GM12891 (cell line): Measurements from ENCODE around the gene BMP2. TPM values are rescaled to one million over a fixed set of nuclear protein-coding genes. Genes with fewer than 3 reads are reported as not detected.

ENCODE experiments used
- DNase-seq: peaks from one replicate; pipeline ENCODE4 v3.0.0; 2011; ENCODE audit warnings: low spot score; ENCODE audit not compliant: insufficient read length
- FAIRE-seq: peaks from 2 replicates; lab custom pipeline; 2011; peaks lifted over from hg19 to GRCh38; lab: Jason Lieb, UNC
- PAX5 ChIP-seq: IDR thresholded peaks from 2 replicates; pipeline ENCODE4 v1.6.1; 2011; ENCODE audit warnings: low read length, moderate library complexity, mild to moderate bottlenecking; ENCODE audit not compliant: insufficient read depth, severe bottlenecking
- POLR2A ChIP-seq: IDR thresholded peaks from 2 replicates; pipeline ENCODE4 v1.6.1; 2011; ENCODE audit warnings: low read depth, low read length, control low read depth
- POLR2AphosphoS5 ChIP-seq: IDR thresholded peaks from 2 replicates; pipeline ENCODE4 v1.6.1; 2011; ENCODE audit warnings: low read depth, low read length, control low read depth
- POU2F2 ChIP-seq: IDR thresholded peaks from 2 replicates; pipeline ENCODE4 v1.6.1; 2011; ENCODE audit warnings: low read depth, mild to moderate bottlenecking, control low read depth, low read length, moderate library complexity
- SPI1 ChIP-seq: IDR thresholded peaks from 2 replicates; pipeline ENCODE4 v1.6.1; 2011; ENCODE audit warnings: low read depth, low read length, control low read depth
- TAF1 ChIP-seq: IDR thresholded peaks from 2 replicates; pipeline ENCODE4 v1.6.1; 2011; ENCODE audit warnings: low read depth, low read length, control low read depth
- polyA plus RNA-seq: library from polyadenylated mRNA; unstranded; fragments of >200 nt; gene quantifications from one replicate; pipeline ENCODE4 v1.2.1, GENCODE V29; 2012; ENCODE audit warnings: low read depth, missing spikeins, inconsistent platforms; ENCODE audit not compliant: missing spikeins

BMP2 gene
- polyA plus RNA-seq = not detected

DNA sequence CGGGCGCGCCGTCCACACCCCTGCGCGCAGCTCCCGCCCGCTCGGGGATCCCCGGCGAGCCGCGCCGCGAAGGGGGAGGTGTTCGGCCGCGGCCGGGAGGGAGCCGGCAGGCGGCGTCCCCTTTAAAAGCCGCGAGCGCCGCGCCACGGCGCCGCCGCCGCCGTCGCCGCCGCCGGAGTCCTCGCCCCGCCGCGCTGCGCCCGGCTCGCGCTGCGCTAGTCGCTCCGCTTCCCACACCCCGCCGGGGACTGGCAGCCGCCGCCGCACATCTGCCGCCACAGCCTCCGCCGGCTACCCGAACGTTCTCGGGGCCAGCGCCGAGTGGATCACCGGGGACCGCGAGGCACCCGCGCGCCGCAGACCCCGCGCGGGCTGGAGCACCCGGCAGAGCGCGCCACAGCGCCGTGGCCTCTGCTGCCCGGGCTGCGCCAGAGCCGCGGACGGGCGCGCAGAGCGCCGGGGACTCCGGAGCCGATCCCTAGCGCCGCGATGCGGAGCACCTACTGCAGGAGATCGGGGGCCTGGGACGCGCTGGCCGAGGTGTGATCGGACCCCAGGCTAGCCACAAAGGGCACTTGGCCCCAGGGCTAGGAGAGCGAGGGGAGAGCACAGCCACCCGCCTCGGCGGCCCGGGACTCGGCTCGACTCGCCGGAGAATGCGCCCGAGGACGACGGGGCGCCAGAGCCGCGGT, at the start of gene BMP2:
Gene BMP2, plus strand, starts transcription at position 151 of the 692 bp plus-strand sequence. CDS start 2,441 bp downstream, outside the sequence.
- FAIRE-seq = no peak
- no peak for TF ChIP-seq SPI1
- no peak for TF ChIP-seq TAF1
- TF ChIP-seq POLR2A = no peak
- TF ChIP-seq POU2F2 = no peak
- TF ChIP-seq PAX5 = no peak
- no peak for TF ChIP-seq POLR2AphosphoS5
- peak; percentile 37 for DNase-seq

DNA sequence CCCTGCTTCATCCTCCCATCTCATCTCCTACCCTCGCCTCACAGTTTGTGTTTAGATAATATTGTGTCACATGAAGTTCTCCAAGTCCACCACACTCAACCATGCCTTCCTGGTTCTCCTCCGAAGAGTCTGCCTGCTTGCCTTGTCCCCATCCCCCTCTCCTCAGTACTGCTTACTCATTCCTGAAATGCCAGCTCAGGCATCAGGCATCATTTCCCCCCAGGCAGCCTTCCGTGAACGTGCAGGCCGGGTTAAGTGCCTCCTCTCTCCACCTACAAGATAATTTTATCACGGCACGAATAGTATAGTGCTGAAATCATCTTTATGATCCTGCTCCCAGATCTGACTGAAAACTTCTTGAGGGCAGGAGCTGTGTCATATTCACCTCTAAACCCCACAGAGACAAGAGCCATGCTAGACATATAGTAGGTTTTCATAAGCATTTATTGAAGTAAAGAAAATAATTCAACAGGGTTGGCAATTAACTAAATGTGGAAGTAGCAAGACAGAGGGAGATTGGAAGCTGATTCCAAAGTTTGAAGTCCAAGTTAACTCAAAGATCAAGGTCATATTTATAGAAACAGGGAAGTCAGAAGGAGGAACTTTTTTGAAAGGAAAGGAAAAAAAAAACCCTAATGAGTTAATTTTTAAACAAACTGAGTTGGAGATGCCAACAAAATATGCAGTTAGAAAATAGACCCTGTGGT, 48.7 kb upstream of the BMP2 start:
- DNase-seq (no peak), FAIRE-seq (no peak)

DNA sequence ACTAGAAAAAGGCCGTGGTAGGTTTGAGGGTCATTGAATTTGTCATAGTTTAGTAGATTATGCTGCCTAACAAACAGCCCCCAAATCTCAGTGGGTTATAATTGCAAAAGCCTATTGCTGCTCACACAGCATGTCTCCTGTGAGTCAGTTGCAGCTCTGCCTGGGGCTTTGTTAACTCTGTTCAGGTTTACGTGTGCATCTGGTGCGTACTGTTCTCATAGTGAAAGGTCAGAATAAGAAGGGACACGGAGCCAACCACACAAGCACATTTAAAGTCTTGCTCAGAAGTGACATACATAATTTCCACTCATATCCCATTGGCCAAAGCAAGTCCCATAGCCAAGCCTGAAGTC, 48.1 kb upstream of the BMP2 start:
- TF ChIP-seq TAF1 (no peak), PAX5 (no peak), POU2F2 (no peak), SPI1 (no peak), POLR2A (no peak), POLR2AphosphoS5 (no peak)
- no peak for FAIRE-seq

More for the DNA sequence above, 48.7 kb upstream of the BMP2 start:
- TF ChIP-seq PAX5 = no peak
- TF ChIP-seq POLR2A = no peak
- no peak for TF ChIP-seq SPI1
- TF ChIP-seq TAF1 = no peak
- no peak for TF ChIP-seq POU2F2
- TF ChIP-seq POLR2AphosphoS5 = no peak

DNA sequence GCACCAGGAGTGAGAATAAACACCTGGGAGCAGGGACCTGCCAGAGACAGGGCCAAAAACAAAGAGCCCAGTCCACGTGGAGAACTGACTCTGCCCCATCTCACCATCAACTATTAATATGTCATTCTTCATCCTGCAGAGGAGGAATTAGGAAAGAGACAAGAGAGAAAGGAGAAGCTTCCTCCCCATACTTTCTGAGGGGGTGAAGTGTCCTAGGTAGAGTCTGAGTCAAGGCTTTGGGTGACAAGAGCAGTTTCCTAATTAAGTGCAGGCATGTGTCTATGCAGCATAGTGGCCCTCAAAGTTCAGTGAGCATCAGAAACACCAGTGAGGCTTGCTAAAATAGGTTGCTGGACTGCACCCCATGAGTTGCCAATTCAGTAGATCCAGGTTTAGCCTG, 40.7 kb upstream of the BMP2 start:
- no peak for TF ChIP-seq POU2F2
- no peak for TF ChIP-seq POLR2AphosphoS5
- FAIRE-seq (no peak), DNase-seq (no peak)

More for the DNA sequence above, 48.1 kb upstream of the BMP2 start:
- no peak for DNase-seq

DNA sequence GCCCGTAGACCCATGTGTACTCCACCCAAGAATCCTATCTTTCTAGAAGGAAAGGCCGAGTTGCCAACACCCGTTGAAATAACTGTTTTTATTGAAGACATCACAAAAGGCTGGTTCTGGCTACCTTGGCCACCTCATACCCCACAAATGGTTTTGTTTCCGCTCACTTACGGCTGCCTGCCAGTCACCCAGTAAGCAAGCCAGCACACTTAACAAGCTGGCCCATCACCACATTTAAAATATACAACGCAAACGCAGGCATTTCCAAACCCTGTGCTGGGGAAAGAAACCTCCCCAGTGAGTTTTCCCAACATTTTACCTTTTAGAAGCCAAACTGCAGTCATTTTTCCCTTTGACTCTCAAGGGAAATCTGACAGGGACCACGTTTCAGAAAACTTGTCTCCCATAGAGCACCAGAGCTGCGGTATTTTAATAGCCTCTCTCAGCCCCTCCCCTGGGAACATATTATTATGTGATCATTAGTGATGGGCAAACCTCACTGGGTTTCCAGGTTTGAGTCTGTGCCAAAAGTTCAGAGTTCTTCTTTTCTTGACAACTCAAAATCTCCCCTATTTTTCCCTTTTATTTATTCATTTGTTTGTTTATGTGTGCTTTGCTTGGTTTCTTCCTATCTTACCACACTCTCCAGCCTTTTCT, 36.7 kb upstream of the BMP2 start:
- TF ChIP-seq POU2F2 (no peak), SPI1 (no peak), PAX5 (no peak)
- FAIRE-seq (no peak), DNase-seq (no peak)

DNA sequence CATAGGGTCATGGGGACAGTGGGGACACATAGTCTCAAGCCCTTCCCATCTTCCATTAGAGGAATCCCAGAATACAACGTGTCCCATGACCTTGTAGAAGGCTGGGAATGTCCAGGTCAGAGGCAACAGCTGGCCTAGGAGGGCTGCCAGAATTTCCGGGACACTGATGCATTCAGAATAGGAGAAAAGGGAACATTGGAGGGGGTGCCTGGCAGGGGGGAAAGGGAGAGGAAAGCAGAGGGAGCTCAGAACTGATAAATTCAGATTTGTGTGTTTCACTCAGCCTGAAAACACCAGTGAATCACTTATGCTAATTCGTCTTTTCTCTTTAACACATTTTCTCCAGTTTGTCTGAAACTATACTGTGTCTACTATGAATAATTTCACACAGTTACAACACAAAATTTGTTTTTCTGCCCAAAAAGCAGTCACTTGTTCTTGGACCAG, 35.5 kb upstream of the BMP2 start:
- TF ChIP-seq SPI1 = no peak
- TF ChIP-seq TAF1 = no peak
- TF ChIP-seq POLR2A = no peak
- no peak for TF ChIP-seq PAX5
- no peak for TF ChIP-seq POLR2AphosphoS5
- no peak for TF ChIP-seq POU2F2
- no peak for DNase-seq
- no peak for FAIRE-seq

DNA sequence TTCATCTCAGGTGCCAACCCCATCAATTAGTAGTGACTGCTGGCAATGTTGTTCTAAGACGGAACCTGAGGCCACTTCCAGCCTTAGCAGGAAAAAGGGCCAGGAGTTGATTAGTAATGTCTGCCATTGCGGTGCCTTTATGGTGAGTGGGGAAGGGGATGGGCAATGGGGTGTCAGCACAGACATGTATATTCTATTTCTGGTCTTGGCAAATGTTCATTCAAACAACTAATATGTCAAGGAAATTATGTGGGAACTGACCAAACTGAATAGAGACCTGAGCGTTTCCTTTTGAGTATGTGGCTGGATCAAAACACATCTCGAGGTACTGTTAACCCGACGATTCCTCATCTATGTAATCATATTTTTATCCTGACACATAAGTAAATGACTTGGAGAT, 34.6 kb upstream of the BMP2 start:
- DNase-seq = no peak
- FAIRE-seq = no peak
- TF ChIP-seq POLR2A = no peak
- no peak for TF ChIP-seq POU2F2
- no peak for TF ChIP-seq POLR2AphosphoS5
- TF ChIP-seq TAF1 = no peak
- no peak for TF ChIP-seq PAX5
- TF ChIP-seq SPI1 = no peak

DNA sequence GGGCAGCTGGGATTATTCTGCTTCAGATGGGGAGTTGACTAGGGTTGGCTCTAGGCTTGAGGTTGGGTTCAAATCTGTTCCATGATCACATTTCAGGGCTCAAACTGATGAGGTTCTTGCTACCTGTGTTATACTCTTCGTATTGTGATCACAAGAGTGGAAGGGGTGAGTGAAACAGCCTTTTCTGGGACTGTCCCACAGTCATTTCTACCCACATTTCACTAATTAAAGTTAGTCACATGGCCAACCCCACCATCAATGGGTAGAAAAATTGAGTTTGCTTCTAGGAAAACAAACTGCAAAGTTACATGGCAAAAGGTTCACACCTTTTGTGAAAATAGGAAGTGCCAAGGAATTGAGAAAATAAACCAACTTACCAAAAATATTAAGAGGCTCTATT, 33.5 kb upstream of the BMP2 start:
- no peak for DNase-seq
- FAIRE-seq = no peak
- no peak for TF ChIP-seq PAX5
- TF ChIP-seq POU2F2 = no peak
- no peak for TF ChIP-seq POLR2AphosphoS5
- TF ChIP-seq TAF1 = no peak
- no peak for TF ChIP-seq POLR2A
- no peak for TF ChIP-seq SPI1
